HepG2 (cell line): Measurements from ENCODE around the gene TBC1D14. TPM values are rescaled to one million over a fixed set of nuclear protein-coding genes. Genes with fewer than 3 reads are reported as not detected.

ENCODE experiments used
- FOXK1 ChIP-seq: sonication (generic); formaldehyde crosslinking; IDR thresholded peaks from 2 replicates; pipeline ENCODE4 v1.4.0; 2020; ENCODE audit warnings: low read depth, missing genetic modification reagents, borderline replicate concordance
- FOXO1 ChIP-seq: sonication (generic); formaldehyde crosslinking; IDR thresholded peaks from 2 replicates; pipeline ENCODE4 v1.4.0; 2020; ENCODE audit warnings: missing genetic modification reagents
- HNF4A ChIP-seq: sonication (generic); formaldehyde crosslinking; IDR thresholded peaks from 2 replicates; pipeline ENCODE4 v1.4.0; 2020; ENCODE audit warnings: missing genetic modification reagents
- JUN ChIP-seq: sonication (generic); formaldehyde crosslinking; IDR thresholded peaks from 2 replicates; pipeline ENCODE4 v1.4.0; 2020; ENCODE audit warnings: mild to moderate bottlenecking, missing genetic modification reagents
- MATR3 ChIP-seq: sonication (generic); formaldehyde crosslinking; IDR thresholded peaks from 2 replicates; pipeline ENCODE4 v1.4.0; 2020; ENCODE audit warnings: missing genetic modification reagents
- MLXIP ChIP-seq: sonication (generic); formaldehyde crosslinking; IDR thresholded peaks from 2 replicates; pipeline ENCODE4 v1.9.0; 2021; ENCODE audit warnings: missing genetic modification reagents, borderline replicate concordance
- MYC ChIP-seq: sonication (generic); formaldehyde crosslinking; IDR thresholded peaks from 2 replicates; pipeline ENCODE4 v1.9.0; 2021; ENCODE audit warnings: missing genetic modification reagents, borderline replicate concordance
- SMAD1 ChIP-seq: sonication (generic); formaldehyde crosslinking; IDR thresholded peaks from 2 replicates; pipeline ENCODE4 v1.4.0; 2020; ENCODE audit warnings: missing genetic modification reagents, low read depth, mild to moderate bottlenecking, borderline replicate concordance
- TEAD3 ChIP-seq: optimal IDR thresholded peaks from 2 replicates; pipeline ENCODE3; 2016; ENCODE audit warnings: borderline replicate concordance
- TGIF2 ChIP-seq: IDR thresholded peaks from 2 replicates; pipeline ENCODE4 v1.6.1; 2016; ENCODE audit warnings: control low read depth, missing compliant biosample characterization
- ZBTB33 ChIP-seq: sonication (generic); formaldehyde crosslinking; IDR thresholded peaks from 2 replicates; pipeline ENCODE4 v1.4.0; 2020; ENCODE audit warnings: missing genetic modification reagents
- ZFP36L2 ChIP-seq: sonication (generic); formaldehyde crosslinking; IDR thresholded peaks from 2 replicates; pipeline ENCODE4 v1.4.0; 2020; ENCODE audit warnings: missing genetic modification reagents
- ZFP82 ChIP-seq: sonication (generic); formaldehyde crosslinking; IDR thresholded peaks from 2 replicates; pipeline ENCODE4 v1.5.1; 2020; ENCODE audit warnings: mild to moderate bottlenecking, missing genetic modification reagents, borderline replicate concordance
- ZMYM3 ChIP-seq: sonication (generic); formaldehyde crosslinking; IDR thresholded peaks from 2 replicates; pipeline ENCODE4 v1.5.1; 2020; ENCODE audit warnings: mild to moderate bottlenecking, missing genetic modification reagents
- ZNF124 ChIP-seq: sonication (generic); formaldehyde crosslinking; IDR thresholded peaks from 2 replicates; pipeline ENCODE4 v1.4.0; 2020; ENCODE audit warnings: missing genetic modification reagents
- ZNF276 ChIP-seq: sonication (generic); formaldehyde crosslinking; IDR thresholded peaks from 2 replicates; pipeline ENCODE4 v1.4.0; 2020; ENCODE audit warnings: mild to moderate bottlenecking, low read depth, missing genetic modification reagents
- ZNF333 ChIP-seq: sonication (generic); formaldehyde crosslinking; IDR thresholded peaks from 2 replicates; pipeline ENCODE4 v1.4.0; 2020; ENCODE audit warnings: mild to moderate bottlenecking, missing genetic modification reagents, borderline replicate concordance
- ZNF432 ChIP-seq: sonication (generic); formaldehyde crosslinking; IDR thresholded peaks from 2 replicates; pipeline ENCODE4 v1.5.0; 2020; ENCODE audit warnings: missing genetic modification reagents, mild to moderate bottlenecking, borderline replicate concordance
- ZNF766 ChIP-seq: sonication (generic); formaldehyde crosslinking; IDR thresholded peaks from 2 replicates; pipeline ENCODE4 v1.5.0; 2020; ENCODE audit warnings: missing genetic modification reagents, borderline replicate concordance
- polyA plus RNA-seq, 8 experiments: library from polyadenylated mRNA; depleted of rRNA in 3 of 8; stranded (reverse) in 7 of 8; unstranded in 1 of 8; fragments of >200 nt; fragmentation: Illumina TruSeq in 4 of 8; extraction: Trizol in 4 of 8; gene quantifications; 2 replicates each; pipeline versions ENCODE4 v1.2.1 to v1.2.3, GENCODE V29; 2011 to 2016; ENCODE audit warnings: low read depth in 4 of 8, missing spikeins in 1 of 8, mixed read lengths in 1 of 8; ENCODE audit not compliant: insufficient read depth in 1 of 8
- total RNA-seq, 5 experiments: library from RNA; depleted of rRNA; stranded (reverse); fragments of >200 nt; fragmentation: Illumina TruSeq; extraction: Trizol; gene quantifications; 2 replicates each; pipeline ENCODE4 v1.2.3, GENCODE V29; 2016; ENCODE audit warnings: low read depth in 1 of 5
- TF ChIP-seq, protein P1 (sequence below): IDR thresholded peaks from 2 replicates; pipeline ENCODE4 v1.6.1; 2012; ENCODE audit warnings: inconsistent platforms

TBC1D14 gene
- total and polyA plus RNA-seq, 2 of the 13 experiments (the other 11 are each of a cell fraction or from before 2014, with no cell fraction given) = 29.5 to 46.5 TPM

- TF ChIP-seq MLXIP (CRISPR knock-in tag) = no peak
- TF ChIP-seq TEAD3 (CRISPR knock-in tag) = no peak
- TF ChIP-seq FOXO1 = no peak
- TF ChIP-seq ZNF333 (CRISPR knock-in tag) = no peak
- TF ChIP-seq MYC (CRISPR knock-in tag) = no peak
- no peak for TF ChIP-seq ZNF766 (CRISPR knock-in tag)
- no peak for TF ChIP-seq ZNF432 (CRISPR knock-in tag)
- TF ChIP-seq MATR3 (CRISPR knock-in tag) = no peak
- peak; percentile 86; the same call in 1 of the 2 replicates for TF ChIP-seq ZBTB33 (CRISPR knock-in tag)
- no peak for TF ChIP-seq ZNF276 (CRISPR knock-in tag)
- TF ChIP-seq HNF4A (CRISPR knock-in tag) = peak; percentile 29
- TF ChIP-seq TGIF2 = no peak
- no peak for TF ChIP-seq SMAD1 (CRISPR knock-in tag)
- TF ChIP-seq JUN (CRISPR knock-in tag) = no peak
- no peak for TF ChIP-seq ZFP82
- no peak for TF ChIP-seq ZFP36L2 (CRISPR knock-in tag)
- no peak for TF ChIP-seq ZNF124 (CRISPR knock-in tag)
- TF ChIP-seq ZMYM3 = peak; percentile 73
- TF ChIP-seq, protein P1, sequence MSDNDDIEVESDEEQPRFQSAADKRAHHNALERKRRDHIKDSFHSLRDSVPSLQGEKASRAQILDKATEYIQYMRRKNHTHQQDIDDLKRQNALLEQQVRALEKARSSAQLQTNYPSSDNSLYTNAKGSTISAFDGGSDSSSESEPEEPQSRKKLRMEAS = no peak
- no peak for TF ChIP-seq FOXK1 (CRISPR knock-in tag)
These were observed 22.8 kb downstream of the TBC1D14 start (continued) for GRCh38 chr4:6932475-6932874.
